ENCODE data around the gene MAP7D3. TPM values are rescaled to one million over a fixed set of nuclear protein-coding genes. Genes with fewer than 3 reads are reported as not detected.

Gene MAP7D3
- total RNA-seq, 1 donor from 2014 or later, result 10.3 TPM

DNA sequence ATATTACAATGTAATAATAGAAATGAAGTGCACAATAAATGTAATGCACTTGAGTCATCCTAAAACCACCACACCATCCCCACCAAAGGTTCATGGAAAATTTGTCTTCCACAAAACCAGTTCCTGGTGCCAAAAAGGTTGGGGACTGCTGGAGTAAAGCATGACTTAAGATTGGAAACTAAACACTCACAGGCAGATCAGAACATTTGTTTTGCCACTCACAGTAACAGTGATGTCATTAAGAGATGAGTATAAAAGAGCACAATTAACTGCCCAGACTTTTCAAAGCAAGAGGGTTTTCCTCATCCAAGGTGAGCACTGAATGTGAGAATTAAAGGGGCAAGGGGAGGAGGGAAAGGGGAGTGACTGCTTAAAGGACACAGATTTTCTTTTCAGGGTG, 35.6 kb downstream of the MAP7D3 start:
- Mint-ChIP-seq H3K27me3 (no peaks in the 10 kb centered on the region), H3K9me3 (no peaks in the 10 kb centered on the region), H3K27ac (no peak overlapping the region), H3K36me3 (peaks cover 4% of the 10 kb centered on the region), H3K4me1 (ENCODE audit: unreplicated experiment) (peaks cover 3% of the 10 kb centered on the region), H3K4me3 (no peak overlapping the region)
- TF ChIP-seq, protein P1, sequence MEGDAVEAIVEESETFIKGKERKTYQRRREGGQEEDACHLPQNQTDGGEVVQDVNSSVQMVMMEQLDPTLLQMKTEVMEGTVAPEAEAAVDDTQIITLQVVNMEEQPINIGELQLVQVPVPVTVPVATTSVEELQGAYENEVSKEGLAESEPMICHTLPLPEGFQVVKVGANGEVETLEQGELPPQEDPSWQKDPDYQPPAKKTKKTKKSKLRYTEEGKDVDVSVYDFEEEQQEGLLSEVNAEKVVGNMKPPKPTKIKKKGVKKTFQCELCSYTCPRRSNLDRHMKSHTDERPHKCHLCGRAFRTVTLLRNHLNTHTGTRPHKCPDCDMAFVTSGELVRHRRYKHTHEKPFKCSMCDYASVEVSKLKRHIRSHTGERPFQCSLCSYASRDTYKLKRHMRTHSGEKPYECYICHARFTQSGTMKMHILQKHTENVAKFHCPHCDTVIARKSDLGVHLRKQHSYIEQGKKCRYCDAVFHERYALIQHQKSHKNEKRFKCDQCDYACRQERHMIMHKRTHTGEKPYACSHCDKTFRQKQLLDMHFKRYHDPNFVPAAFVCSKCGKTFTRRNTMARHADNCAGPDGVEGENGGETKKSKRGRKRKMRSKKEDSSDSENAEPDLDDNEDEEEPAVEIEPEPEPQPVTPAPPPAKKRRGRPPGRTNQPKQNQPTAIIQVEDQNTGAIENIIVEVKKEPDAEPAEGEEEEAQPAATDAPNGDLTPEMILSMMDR (conservative IDR thresholded peaks at IDR 0.05), result no peak
- no peak for DNase-seq (ENCODE audit: extremely low spot score, unreplicated experiment)

DNA sequence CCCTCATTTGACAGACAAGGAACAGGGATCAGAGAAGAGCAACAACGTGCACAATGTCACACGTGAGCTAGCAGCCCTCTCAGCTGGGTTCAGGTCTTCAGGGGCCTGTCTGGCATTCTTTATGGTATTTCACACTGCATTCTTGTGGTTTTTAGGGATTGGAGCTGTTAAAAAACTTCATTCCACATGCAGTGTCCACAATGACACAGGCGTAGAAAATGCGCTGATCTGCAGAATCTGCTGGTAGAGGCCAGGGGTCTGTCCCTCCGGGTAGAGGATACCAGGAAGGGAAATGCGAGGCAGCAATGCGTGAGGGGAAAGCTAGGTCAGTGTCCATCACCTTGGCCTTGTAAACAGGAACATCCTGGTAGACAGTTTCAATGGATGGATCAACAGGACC, 36.6 kb downstream of the MAP7D3 start:
- peaks cover 3% of the 10 kb centered on the region for H3K4me1 Mint-ChIP-seq (ENCODE audit: unreplicated experiment)
- TF ChIP-seq, protein P1 (conservative IDR thresholded peaks at IDR 0.05), result no peak
- H3K27me3 Mint-ChIP-seq, result no peaks in the 10 kb centered on the region
- H3K36me3 Mint-ChIP-seq, result peaks cover 4% of the 10 kb centered on the region
- no peak for DNase-seq (ENCODE audit: extremely low spot score, unreplicated experiment)
- peak overlapping the region; percentile 66 for H3K27ac Mint-ChIP-seq
- no peaks in the 10 kb centered on the region for H3K9me3 Mint-ChIP-seq
- H3K4me3 Mint-ChIP-seq, result no peak overlapping the region

DNA sequence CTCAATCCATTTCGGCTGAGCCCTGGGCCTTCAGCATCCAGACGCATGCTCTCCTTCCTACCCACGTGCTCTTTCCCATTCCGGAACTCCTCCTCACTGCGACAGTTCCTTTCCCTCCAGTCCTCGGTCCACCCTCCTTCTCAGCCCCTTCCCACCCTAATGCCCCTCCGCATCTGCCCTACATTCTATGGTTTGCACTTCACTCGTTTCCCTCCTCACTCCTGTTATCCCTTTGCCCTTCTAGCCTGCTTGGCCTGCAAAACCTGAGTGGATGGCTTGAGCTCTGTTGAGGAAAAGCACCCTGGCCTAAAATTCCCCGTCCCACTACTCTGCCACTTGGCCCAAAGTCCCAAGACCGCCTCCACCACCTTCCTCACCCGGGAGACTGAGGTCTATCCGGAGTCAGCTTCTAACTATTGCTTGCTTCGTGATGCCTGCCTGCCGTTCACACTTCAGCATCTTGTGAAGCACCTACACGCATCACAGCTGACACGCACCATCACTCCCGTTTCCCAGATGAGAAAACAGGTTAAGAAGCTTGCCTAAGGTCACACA, 38.6 kb downstream of the MAP7D3 start:
- H3K9me3 Mint-ChIP-seq, result no peaks in the 10 kb centered on the region
- H3K27me3 Mint-ChIP-seq, result no peaks in the 10 kb centered on the region
- H3K36me3 Mint-ChIP-seq, result peaks cover 4% of the 10 kb centered on the region
- no peak for DNase-seq (ENCODE audit: extremely low spot score, unreplicated experiment)
- peaks cover 3% of the 10 kb centered on the region for H3K4me1 Mint-ChIP-seq (ENCODE audit: unreplicated experiment)
- TF ChIP-seq, protein P1 (conservative IDR thresholded peaks at IDR 0.05), result no peak
- H3K4me3 Mint-ChIP-seq, result no peak overlapping the region
- peak overlapping the region; percentile 18 for H3K27ac Mint-ChIP-seq

DNA sequence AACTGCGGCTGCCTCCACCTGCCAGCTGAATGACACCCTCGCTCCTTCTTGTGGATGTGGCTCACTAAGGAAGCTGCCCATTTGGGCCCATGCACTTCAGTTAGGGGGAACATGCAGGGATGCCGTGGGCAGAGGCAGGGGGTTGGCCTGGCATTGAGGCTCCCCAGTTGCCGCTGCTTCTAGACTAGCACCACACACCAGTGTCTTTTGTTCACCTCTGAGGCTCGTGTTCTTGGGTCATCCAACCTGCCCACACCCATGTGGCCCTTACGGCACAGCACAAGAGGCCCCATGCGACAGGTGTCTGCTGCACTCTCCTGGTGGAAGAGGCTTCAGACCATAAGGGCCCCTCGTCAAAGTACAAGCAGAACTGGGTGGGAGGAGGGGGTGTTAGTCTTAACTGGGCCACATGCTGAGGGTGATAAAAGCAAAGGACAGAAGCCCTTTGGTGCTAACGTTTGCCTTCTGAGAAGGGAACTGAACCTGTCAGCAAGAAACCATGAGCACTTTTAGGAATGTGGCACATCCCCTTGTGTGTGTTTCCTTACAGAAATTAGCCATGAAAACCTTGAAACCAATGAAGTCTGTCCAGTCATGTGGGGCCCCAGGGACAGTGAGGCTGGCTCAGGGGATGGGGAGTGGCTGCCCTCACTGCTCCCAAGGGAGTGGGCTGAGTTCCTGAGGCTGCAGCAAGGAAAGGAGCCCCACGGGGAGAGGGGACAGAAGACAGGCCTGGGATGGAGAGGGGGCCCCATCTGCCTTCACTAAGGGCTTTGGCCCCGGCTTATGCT, 39.2 kb downstream of the MAP7D3 start:
- Mint-ChIP-seq H3K27ac (no peak overlapping the region), H3K27me3 (no peaks in the 10 kb centered on the region), H3K4me1 (ENCODE audit: unreplicated experiment) (peaks cover 3% of the 10 kb centered on the region), H3K36me3 (peaks cover 4% of the 10 kb centered on the region), H3K4me3 (no peak overlapping the region), H3K9me3 (no peaks in the 10 kb centered on the region)
- no peak for DNase-seq (ENCODE audit: extremely low spot score, unreplicated experiment)
- TF ChIP-seq, protein P1 (conservative IDR thresholded peaks at IDR 0.05), result no peak

DNA sequence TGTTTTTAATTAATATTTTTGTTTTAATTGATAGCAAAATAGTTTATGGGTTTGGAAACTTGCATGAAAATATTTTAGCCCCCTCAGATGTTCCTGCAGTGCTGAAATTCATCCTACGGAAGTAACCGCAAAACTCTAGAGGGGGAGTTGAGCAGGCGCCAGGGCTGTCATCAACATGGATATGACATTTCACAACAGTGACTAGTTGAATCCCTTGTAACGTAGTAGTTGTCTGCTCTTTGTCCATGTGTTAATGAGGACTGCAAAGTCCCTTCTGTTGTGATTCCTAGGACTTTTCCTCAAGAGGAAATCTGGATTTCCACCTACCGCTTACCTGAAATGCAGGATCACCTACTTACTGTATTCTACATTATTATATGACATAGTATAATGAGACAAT, 40.4 kb downstream of the MAP7D3 start:
- TF ChIP-seq, protein P1 (conservative IDR thresholded peaks at IDR 0.05), result no peak
- no peak for DNase-seq (ENCODE audit: extremely low spot score, unreplicated experiment)
- no peaks in the 10 kb centered on the region for H3K27me3 Mint-ChIP-seq
- peaks cover 4% of the 10 kb centered on the region for H3K36me3 Mint-ChIP-seq
- H3K27ac Mint-ChIP-seq, result no peak overlapping the region
- no peak overlapping the region for H3K4me3 Mint-ChIP-seq
- H3K4me1 Mint-ChIP-seq (ENCODE audit: unreplicated experiment), result peaks cover 3% of the 10 kb centered on the region
- H3K9me3 Mint-ChIP-seq, result no peaks in the 10 kb centered on the region
